ENCODE measurements around the gene PATE1.

Gene PATE1

DNA sequence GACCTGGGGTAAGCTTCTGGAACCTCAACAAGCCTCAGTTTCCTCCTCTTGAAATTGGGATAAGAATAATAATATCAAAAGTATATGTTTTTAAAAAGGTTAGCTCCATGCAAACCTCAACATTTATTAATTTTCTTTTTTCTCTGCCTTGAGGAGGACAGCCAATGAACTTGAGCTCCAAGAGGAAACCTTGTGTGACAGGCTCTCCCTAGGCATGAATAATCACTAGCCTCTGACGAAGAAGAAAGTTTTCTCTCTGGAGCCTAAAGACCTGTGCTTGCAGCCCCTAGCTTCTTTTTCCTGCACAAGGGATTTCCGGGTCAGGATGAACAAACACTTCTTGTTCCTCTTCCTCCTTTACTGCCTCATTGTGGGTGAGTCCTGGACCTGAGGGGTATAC is 41.7 kb downstream of the PATE1 start, which contains the start of gene PATE3:
Gene PATE3 (plus strand): TSS at position 301 of the 400 bp plus-strand sequence. CDS start 25 bp downstream, at position 326.
- DNase-seq (ENCODE audit: low read depth in 4 of 4, low spot score in 1 of 4) = no peak

DNA sequence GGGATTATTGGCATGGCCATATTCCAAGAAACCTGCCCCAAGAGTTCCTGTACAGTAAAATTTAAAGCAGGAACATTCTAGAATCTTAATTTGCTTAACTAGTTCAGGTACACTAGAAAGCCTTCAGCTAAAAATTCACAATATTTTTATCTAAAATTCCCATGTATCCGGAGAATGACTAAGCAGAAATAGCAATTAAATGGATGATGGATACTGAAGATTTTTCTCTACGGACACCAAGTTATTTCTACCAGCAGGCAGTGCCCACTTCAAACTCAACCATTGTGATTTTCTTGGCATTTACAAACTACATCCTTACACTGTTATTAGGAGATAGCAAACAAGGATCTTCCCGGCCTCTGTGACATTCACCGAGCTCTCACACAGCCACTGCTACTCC is 44.7 kb downstream of the PATE1 start:
- no peak for DNase-seq (ENCODE audit: low read depth in 4 of 4, low spot score in 1 of 4)

DNA sequence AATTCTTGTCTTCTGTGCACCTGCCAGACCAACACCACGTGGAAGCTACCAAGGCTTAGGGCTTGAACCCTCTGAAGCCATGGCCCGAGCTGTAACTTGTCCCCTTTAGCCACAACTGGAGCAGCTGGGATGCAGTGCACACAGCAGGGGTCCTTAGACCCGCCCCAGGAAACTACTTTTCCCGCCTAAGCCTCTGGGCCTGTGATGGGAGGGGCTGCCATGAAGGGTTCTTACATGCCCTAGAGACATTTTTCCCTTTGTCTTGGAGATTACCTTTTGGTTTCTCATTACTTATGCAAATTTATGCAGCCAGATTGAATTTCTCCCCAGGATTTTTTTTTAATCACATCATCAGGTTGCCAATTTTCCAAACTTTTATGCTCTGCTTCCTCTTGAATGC is 51.6 kb downstream of the PATE1 start:
- no peak for DNase-seq (ENCODE audit: low read depth in 4 of 4, low spot score in 1 of 4)

All from stimulated activated CD4-positive, alpha-beta T cell treated with anti-CD3 and anti-CD28 coated beads, Interleukin-1b, Interleukin-23, amount 100 ng/mL, for 24 hours (primary cell).